GM10266 (cell line): ENCODE data around the gene RRP9.

Source experiments
- DNase-seq: peaks from one replicate; pipeline ENCODE4 v3.0.0; 2012; ENCODE audit errors: extremely low spot score
- CTCF ChIP-seq: IDR thresholded peaks from 2 replicates; pipeline ENCODE4 v1.5.1; 2012; ENCODE audit warnings: mild to moderate bottlenecking, low read depth; ENCODE audit not compliant: control insufficient read depth, insufficient read depth; ENCODE audit errors: missing control alignments

The RRP9 gene

GRCh38 chr3:51938780-51939425 lies 2.8 kb downstream of the RRP9 start:
- TF ChIP-seq CTCF = no peak
- no peak for DNase-seq

GRCh38 chr3:51937611-51938450 lies 3.9 kb downstream of the RRP9 start:
- DNase-seq = no peak
- TF ChIP-seq CTCF = no peak

- no peak for DNase-seq
- no peak for TF ChIP-seq CTCF
Observed at GRCh38 chr3:51937014-51937413, 4.7 kb downstream of the RRP9 start.

GRCh38 chr3:51935886-51936755 lies 5.6 kb downstream of the RRP9 start:
- TF ChIP-seq CTCF = no peak
- no peak for DNase-seq

GRCh38 chr3:51934991-51935885 lies 6.5 kb downstream of the RRP9 start:
- DNase-seq = no peak
- no peak for TF ChIP-seq CTCF

GRCh38 chr3:51934139-51934850 lies 7.4 kb downstream of the RRP9 start:
- no peak for DNase-seq
- TF ChIP-seq CTCF = no peak
